HG03097 (cell line): ENCODE results near the gene PARD3.

Experiments
- ATAC-seq: cut with Tn5 transposase; IDR thresholded peaks from one replicate; pipeline ENCODE4 v1.9.1; 2021; ENCODE audit not compliant: unreplicated experiment, low FRiP score

The PARD3 gene

GRCh38 chr10:34133406-34133805, 681.7 kb downstream of the PARD3 start:
- ATAC-seq, result no peak

GRCh38 chr10:34131152-34131551, 683.9 kb downstream of the PARD3 start:
- ATAC-seq, result no peak

- ATAC-seq, result no peak
These were observed 687.4 kb downstream of the PARD3 start for GRCh38 chr10:34127676-34128075.

GRCh38 chr10:34126371-34127151, 688.5 kb downstream of the PARD3 start:
- no peak for ATAC-seq

GRCh38 chr10:34125702-34126101, 689.4 kb downstream of the PARD3 start:
- no peak for ATAC-seq

- ATAC-seq, result no peak
These were observed 690.5 kb downstream of the PARD3 start for GRCh38 chr10:34124522-34125035.

GRCh38 chr10:34121781-34122622, 693.1 kb downstream of the PARD3 start:
- ATAC-seq, result no peak

- no peak for ATAC-seq
These were observed 693.9 kb downstream of the PARD3 start for GRCh38 chr10:34121125-34121753.

- no peak for ATAC-seq
These were observed 695.6 kb downstream of the PARD3 start for GRCh38 chr10:34119456-34119855.

- ATAC-seq, result no peak
These were observed 698.3 kb downstream of the PARD3 start for GRCh38 chr10:34116681-34117271.

- ATAC-seq, result no peak
These were observed 698.9 kb downstream of the PARD3 start for GRCh38 chr10:34116220-34116641.

GRCh38 chr10:34114914-34115313, 700.2 kb downstream of the PARD3 start:
- ATAC-seq, result no peak

- no peak for ATAC-seq
These were observed 701.4 kb downstream of the PARD3 start for GRCh38 chr10:34113504-34114225.

- ATAC-seq, result no peak
These were observed 702.8 kb downstream of the PARD3 start for GRCh38 chr10:34112171-34112782.

- no peak for ATAC-seq
These were observed 703.9 kb downstream of the PARD3 start for GRCh38 chr10:34111179-34111578.

GRCh38 chr10:34109952-34110702, 705.0 kb downstream of the PARD3 start:
- ATAC-seq, result no peak

- no peak for ATAC-seq
These were observed 705.6 kb downstream of the PARD3 start for GRCh38 chr10:34109495-34109894.

- ATAC-seq, result no peak
These were observed 707.2 kb downstream of the PARD3 start for GRCh38 chr10:34107626-34108516.
